Kidney epithelial cell (primary cell): Measurements from ENCODE around the gene UBN1. TPM values are rescaled to one million over a fixed set of nuclear protein-coding genes. Genes with fewer than 3 reads are reported as not detected.

ENCODE experiments used
- DNase-seq: peaks from one replicate; pipeline ENCODE4 v3.0.0-alpha.2; 2010; ENCODE audit warnings: low read depth
- H3K27me3 ChIP-seq: 2 replicates; pipeline ENCODE4 v1.6.0; 2011; ENCODE audit warnings: low read length; ENCODE audit not compliant: control insufficient read depth, insufficient read depth
- H3K36me3 ChIP-seq: 2 replicates; pipeline ENCODE4 v1.5.1; 2011; ENCODE audit warnings: low read length; ENCODE audit not compliant: control insufficient read depth, insufficient read depth
- H3K4me3 ChIP-seq: 2 replicates; pipeline ENCODE4 v1.5.1; 2011; ENCODE audit warnings: low read depth, mild to moderate bottlenecking, control low read depth, low read length
- CTCF ChIP-seq: IDR thresholded peaks from 2 replicates; pipeline ENCODE4 v1.5.1; 2011; ENCODE audit warnings: mild to moderate bottlenecking, moderate library complexity, low read length, control low read depth, inconsistent platforms; ENCODE audit not compliant: insufficient read depth, poor library complexity, severe bottlenecking
- total RNA-seq: library from RNA; depleted of rRNA; stranded (reverse); fragments of >200 nt; gene quantifications from 2 replicates; pipeline ENCODE4 v1.2.3, GENCODE V29; 2015

Gene UBN1
- total RNA-seq, 1 donor from 2014 or later: 33.3 TPM

DNA sequence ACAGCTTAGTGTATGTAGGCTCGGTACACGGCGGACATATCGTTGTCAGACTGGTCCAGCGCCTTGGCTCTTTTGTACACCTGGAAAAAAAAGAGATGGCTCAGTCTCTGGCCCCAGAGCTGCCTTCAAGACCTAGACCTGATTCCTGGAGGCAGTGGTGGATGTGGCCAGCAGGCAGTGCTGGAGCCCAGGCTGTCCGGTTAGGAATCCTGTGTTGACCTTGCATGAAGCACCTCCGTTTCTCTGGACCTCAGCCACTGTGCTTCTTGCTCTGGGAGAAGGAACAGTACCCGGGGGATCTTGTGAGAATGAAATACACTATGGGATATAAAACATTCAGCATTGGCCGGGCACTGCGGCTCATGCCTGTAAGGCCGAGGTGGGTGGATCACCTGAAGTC, 42.0 kb upstream of the UBN1 start:
- DNase-seq: no peak
- no peaks in the 10 kb centered on the region for H3K27me3 ChIP-seq
- no peak overlapping the region for H3K4me3 ChIP-seq
- no peak for TF ChIP-seq CTCF
- peaks cover 1% of the 10 kb centered on the region for H3K36me3 ChIP-seq

DNA sequence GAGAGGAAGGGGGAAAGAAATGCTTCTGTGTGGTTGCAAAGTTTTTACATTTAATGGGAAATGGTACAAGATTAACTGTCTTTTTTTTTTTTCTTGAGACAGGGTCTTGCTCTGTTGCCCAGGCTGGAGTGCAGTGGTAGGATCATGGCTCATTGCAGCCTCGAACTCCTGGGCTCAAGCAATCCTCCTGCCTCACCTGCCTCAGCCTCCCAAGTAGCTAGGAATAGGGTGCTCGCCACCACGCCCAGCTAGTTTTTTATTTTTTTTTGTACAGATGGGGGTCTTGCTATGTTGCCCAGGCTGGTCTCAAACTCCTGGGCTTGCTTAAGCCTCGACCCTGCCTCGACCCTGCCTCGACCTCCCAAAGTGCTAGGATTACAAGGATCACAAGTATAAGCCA, 41.0 kb upstream of the UBN1 start:
- no peak for DNase-seq
- Histone ChIP-seq H3K4me3 (no peak overlapping the region), H3K36me3 (no peaks in the 10 kb centered on the region), H3K27me3 (no peaks in the 10 kb centered on the region)
- no peak for TF ChIP-seq CTCF

- no peak for DNase-seq
These were observed 36.0 kb upstream of the UBN1 start for GRCh38 chr16:4811242-4811641.

GRCh38 chr16:4811773-4812172, 35.5 kb upstream of the UBN1 start:
- H3K4me3 ChIP-seq: no peak overlapping the region
- TF ChIP-seq CTCF: no peak
- H3K27me3 ChIP-seq: no peaks in the 10 kb centered on the region
- DNase-seq: no peak
- peaks cover 5% of the 10 kb centered on the region for H3K36me3 ChIP-seq

More at GRCh38 chr16:4811242-4811641, 36.0 kb upstream of the UBN1 start:
- TF ChIP-seq CTCF: no peak
- H3K4me3 ChIP-seq: no peak overlapping the region
- no peaks in the 10 kb centered on the region for H3K27me3 ChIP-seq
- peaks cover 5% of the 10 kb centered on the region for H3K36me3 ChIP-seq

GRCh38 chr16:4813251-4814003, 33.9 kb upstream of the UBN1 start:
- DNase-seq: no peak
- Histone ChIP-seq H3K4me3 (no peak overlapping the region), H3K36me3 (peaks cover 5% of the 10 kb centered on the region), H3K27me3 (no peaks in the 10 kb centered on the region)
- no peak for TF ChIP-seq CTCF

GRCh38 chr16:4814046-4814445, 33.2 kb upstream of the UBN1 start:
- no peaks in the 10 kb centered on the region for H3K27me3 ChIP-seq
- no peak for TF ChIP-seq CTCF
- H3K4me3 ChIP-seq: no peak overlapping the region
- no peak for DNase-seq
- peaks cover 5% of the 10 kb centered on the region for H3K36me3 ChIP-seq
